ENCODE measurements around the gene LPCAT3. TPM values are rescaled to one million over a fixed set of nuclear protein-coding genes. Genes with fewer than 3 reads are reported as not detected.

LPCAT3 gene
- total RNA-seq, 4 donors from 2014 or later, result 23.7 to 33.7 (median 26.6) TPM

DNA sequence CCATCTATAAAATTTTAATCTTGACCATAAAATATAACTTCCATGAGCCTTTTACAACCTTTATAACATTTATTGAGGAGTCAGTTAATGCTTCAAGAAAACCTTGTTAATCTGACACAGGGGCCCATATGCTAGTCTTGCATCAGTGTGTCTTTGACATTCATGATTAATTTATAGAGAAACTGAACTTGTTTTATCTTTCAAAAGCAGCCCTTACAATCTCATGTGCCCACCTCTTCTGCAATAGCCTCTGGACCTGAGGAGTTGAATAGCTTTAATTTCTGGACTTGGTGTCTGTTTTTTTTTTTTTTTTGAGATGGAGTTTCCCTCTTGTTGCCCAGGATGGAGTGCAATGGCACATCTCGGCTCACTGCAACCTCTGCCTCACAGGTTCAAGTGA lies 8.6 kb upstream of the LPCAT3 start:
- Histone ChIP-seq H3K27me3 (no peaks in the 10 kb centered on the region), H3K9me3 (no peaks in the 10 kb centered on the region), H3K4me1 (no peaks in the 10 kb centered on the region), H3K36me3 (no peaks in the 10 kb centered on the region), H3K4me3 (no peak overlapping the region), H3K27ac (no peak overlapping the region)
- TF ChIP-seq EP300 (IDR thresholded peaks at IDR 0.05), result no peak
- TF ChIP-seq POLR2A (IDR thresholded peaks at IDR 0.05), result no peak
- no peak for TF ChIP-seq POLR2AphosphoS5 (IDR thresholded peaks at IDR 0.05)
- TF ChIP-seq, protein P1, sequence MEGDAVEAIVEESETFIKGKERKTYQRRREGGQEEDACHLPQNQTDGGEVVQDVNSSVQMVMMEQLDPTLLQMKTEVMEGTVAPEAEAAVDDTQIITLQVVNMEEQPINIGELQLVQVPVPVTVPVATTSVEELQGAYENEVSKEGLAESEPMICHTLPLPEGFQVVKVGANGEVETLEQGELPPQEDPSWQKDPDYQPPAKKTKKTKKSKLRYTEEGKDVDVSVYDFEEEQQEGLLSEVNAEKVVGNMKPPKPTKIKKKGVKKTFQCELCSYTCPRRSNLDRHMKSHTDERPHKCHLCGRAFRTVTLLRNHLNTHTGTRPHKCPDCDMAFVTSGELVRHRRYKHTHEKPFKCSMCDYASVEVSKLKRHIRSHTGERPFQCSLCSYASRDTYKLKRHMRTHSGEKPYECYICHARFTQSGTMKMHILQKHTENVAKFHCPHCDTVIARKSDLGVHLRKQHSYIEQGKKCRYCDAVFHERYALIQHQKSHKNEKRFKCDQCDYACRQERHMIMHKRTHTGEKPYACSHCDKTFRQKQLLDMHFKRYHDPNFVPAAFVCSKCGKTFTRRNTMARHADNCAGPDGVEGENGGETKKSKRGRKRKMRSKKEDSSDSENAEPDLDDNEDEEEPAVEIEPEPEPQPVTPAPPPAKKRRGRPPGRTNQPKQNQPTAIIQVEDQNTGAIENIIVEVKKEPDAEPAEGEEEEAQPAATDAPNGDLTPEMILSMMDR (IDR thresholded peaks at IDR 0.05), result no peak
- 83% methylated on average over 1 of the region's 1 CpG; no CpG with 5 or more reads in 1 of the 2 donors for WGBS, 2 donors (ENCODE audit: low coverage in 1 of 2)
- no peak for ATAC-seq

DNA sequence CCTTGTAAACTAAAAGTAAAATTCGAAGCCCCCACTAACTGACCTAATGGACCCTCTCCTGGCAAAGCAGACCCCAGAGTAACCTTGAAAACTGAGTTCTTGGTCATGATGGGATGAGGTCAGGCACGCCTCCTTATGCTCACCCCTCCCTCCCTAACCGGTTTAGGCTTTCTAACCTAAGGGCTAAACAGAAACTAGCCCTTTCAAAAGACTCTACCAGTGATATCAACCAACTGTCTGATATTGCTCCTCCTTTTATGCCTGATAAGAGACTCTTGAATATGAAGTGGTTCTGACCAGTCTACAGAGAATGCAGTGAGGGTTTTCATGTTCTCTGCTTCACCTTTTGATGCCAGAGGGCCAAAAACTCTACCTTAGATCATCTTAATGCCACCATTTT lies 4.8 kb upstream of the LPCAT3 start:
- no peak overlapping the region for H3K27ac ChIP-seq
- no peaks in the 10 kb centered on the region for H3K9me3 ChIP-seq
- H3K27me3 ChIP-seq, result no peaks in the 10 kb centered on the region
- H3K36me3 ChIP-seq, result no peaks in the 10 kb centered on the region
- H3K4me1 ChIP-seq, result peaks cover 0 to 10% (median 0%) of the 10 kb centered on the region in 3 donors
- 75 to 88% methylated on average over 2 to 3 of the region's 3 CpGs for WGBS, 2 donors (ENCODE audit: low coverage in 1 of 2)
- no peak for TF ChIP-seq POLR2AphosphoS5 (IDR thresholded peaks at IDR 0.05)
- no peak for TF ChIP-seq POLR2A (IDR thresholded peaks at IDR 0.05)
- TF ChIP-seq EP300 (IDR thresholded peaks at IDR 0.05), result no peak
- TF ChIP-seq, protein P1 (IDR thresholded peaks at IDR 0.05), result no peak
- no peak for ATAC-seq
- H3K4me3 ChIP-seq, result no peak overlapping the region

DNA sequence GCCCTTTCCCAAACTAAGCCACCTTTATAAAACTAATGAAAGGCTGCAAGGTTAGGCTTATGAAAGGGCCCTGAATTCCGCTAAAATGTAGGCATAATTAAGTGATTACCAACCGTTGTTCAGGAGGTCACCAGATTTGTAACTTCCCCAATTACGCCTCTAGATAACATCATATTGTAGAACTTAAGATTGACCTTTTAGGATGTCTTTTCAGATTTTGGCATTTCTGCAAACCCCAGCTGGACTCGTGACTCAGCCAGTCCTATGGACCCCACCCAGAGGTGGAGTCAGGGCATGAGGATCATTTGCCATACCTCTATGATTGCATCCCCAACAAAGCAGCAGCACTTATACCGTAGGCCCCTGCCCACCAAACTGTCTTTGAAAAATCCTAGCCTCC lies 3.7 kb upstream of the LPCAT3 start:
- Histone ChIP-seq H3K27me3 (no peaks in the 10 kb centered on the region), H3K9me3 (no peaks in the 10 kb centered on the region), H3K36me3 (no peaks in the 10 kb centered on the region), H3K27ac (no peak overlapping the region), H3K4me1 (peaks cover 5 to 20% (median 6%) of the 10 kb centered on the region in 3 donors), H3K4me3 (no peak overlapping the region)
- WGBS, 2 donors (ENCODE audit: low coverage in 1 of 2), result 78% methylated on average over 4 to 5 of the region's 5 CpGs
- TF ChIP-seq POLR2AphosphoS5 (IDR thresholded peaks at IDR 0.05) (no peak), EP300 (IDR thresholded peaks at IDR 0.05) (no peak), POLR2A (IDR thresholded peaks at IDR 0.05) (no peak)
- TF ChIP-seq, protein P1 (IDR thresholded peaks at IDR 0.05), result no peak
- no peak for ATAC-seq

DNA sequence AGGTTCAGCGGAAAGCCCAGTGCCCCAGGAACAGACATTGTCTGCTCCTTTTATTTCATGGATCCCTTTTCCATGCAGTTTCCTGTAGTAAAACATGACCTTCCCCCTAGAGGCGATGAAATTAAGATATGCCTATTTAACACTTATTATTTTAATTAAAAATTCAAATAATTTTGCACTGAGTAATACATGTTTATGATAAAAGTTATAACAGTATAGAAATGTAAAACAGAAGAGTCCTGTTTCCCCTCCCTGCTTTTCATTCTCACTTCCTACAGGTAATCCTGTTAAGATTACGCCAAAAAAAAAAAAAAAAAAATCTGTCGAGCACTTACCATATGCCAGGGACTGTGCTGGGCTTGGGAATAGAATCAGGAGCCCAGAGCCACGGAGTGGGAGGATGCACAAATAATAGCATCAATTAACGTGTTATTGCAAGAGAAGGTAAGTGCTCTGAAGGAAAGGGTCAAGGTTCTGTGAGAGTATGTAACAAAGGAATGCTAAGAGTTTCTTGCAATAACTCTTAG lies 830 bp upstream of the LPCAT3 start:
- Histone ChIP-seq H3K4me1 (peaks cover 6 to 36% (median 8%) of the 10 kb centered on the region in 3 donors), H3K36me3 (peaks cover 0 to under 1% of the 10 kb centered on the region in 2 donors), H3K9me3 (no peaks in the 10 kb centered on the region), H3K27ac (peak overlapping the region in 3 of 4 donors; percentile 94 to 96 (median 95)), H3K4me3 (peak overlapping the region; percentile 83 to 94), H3K27me3 (no peaks in the 10 kb centered on the region)
- 0 to 4% methylated on average over 6 of the region's 6 CpGs for WGBS, 2 donors (ENCODE audit: low coverage in 1 of 2)
- no peak for ATAC-seq
- no peak for TF ChIP-seq POLR2AphosphoS5 (IDR thresholded peaks at IDR 0.05)
- TF ChIP-seq, protein P1 (IDR thresholded peaks at IDR 0.05), result no peak
- no peak for TF ChIP-seq POLR2A (IDR thresholded peaks at IDR 0.05)
- no peak for TF ChIP-seq EP300 (IDR thresholded peaks at IDR 0.05)

DNA sequence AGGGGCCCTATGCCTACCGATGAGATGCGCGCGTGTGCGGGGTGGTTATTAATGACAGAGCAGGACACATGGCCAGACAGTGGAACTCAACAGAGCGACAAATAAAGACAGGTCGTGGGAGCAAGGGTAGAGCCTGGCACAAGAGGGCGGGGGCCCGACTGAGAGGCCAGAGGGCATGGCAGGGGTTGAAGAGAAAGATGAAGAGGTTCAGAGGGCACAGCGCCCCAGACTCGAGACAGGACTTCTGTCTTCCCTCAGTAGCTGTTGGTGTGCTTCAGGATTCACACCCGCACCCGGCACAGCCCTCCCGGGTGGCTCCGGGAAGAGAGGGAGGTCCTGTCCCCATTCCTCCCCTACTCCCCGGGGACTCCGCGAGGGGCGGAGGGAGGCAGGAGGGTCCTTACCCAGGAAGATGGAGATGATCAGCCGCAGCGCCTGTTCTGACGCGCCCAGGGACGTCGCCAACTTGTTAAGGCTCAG lies 366 bp downstream of the LPCAT3 start:
- peak overlapping the region; percentile 87 to 96 (median 94) for H3K27ac ChIP-seq
- TF ChIP-seq, protein P1 (IDR thresholded peaks at IDR 0.05), result peak in 1 of 4 experiments; percentile 1
- no peak for TF ChIP-seq POLR2A (IDR thresholded peaks at IDR 0.05)
- H3K27me3 ChIP-seq, result no peaks in the 10 kb centered on the region
- WGBS, 2 donors (ENCODE audit: low coverage in 1 of 2), result 3 to 7% methylated on average over 6 of the region's 25 CpGs
- H3K36me3 ChIP-seq, result peaks cover 0 to 12% of the 10 kb centered on the region in 2 donors
- no peaks in the 10 kb centered on the region for H3K9me3 ChIP-seq
- ATAC-seq, result no peak
- H3K4me3 ChIP-seq, result peak overlapping the region; percentile 83 to 94
- peaks cover 6 to 36% (median 8%) of the 10 kb centered on the region in 3 donors for H3K4me1 ChIP-seq
